Muscle of arm (tissue), 12 donors: ENCODE results near the gene COL6A3. TPM values are rescaled to one million over a fixed set of nuclear protein-coding genes. Genes with fewer than 3 reads are reported as not detected.
"Not testable (repeated sequence)": the region's sequence is repeated elsewhere in the genome, so short reads cannot be mapped to it uniquely, and the experiment has no call there.

Source experiments
- DNase-seq: peaks from one replicate; pipeline ENCODE4 v3.0.0-alpha.2; 2013
- polyA plus RNA-seq, 12 donors: library from polyadenylated mRNA; unstranded; fragments of 120-200 nt; gene quantifications; one replicate each; pipeline ENCODE4 v1.2.1, GENCODE V29; 2013; ENCODE audit not compliant: insufficient read length in 12 of 12

COL6A3 gene
- polyA plus RNA-seq, 12 donors, result 166 to 319 (median 251) TPM

DNA sequence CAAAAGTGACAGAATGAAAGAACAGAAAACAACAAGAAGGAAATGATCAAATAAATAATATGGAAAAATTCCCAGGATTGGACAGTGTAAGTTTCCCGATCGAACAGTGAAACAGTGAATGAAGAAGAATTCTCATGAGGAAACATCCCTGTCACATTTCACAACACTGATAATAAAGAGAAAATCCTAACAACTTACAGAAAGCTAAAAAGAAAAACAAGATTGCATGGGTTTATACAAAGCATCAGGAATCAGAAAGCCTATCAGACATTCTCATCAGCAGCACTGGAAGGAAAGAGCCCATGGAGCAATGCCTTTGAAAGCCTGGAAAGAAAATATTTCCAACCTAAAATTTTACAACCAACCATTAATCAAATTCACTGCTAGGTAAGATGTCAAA is 9.9 kb upstream of the COL6A3 start:
- no peak for DNase-seq

DNA sequence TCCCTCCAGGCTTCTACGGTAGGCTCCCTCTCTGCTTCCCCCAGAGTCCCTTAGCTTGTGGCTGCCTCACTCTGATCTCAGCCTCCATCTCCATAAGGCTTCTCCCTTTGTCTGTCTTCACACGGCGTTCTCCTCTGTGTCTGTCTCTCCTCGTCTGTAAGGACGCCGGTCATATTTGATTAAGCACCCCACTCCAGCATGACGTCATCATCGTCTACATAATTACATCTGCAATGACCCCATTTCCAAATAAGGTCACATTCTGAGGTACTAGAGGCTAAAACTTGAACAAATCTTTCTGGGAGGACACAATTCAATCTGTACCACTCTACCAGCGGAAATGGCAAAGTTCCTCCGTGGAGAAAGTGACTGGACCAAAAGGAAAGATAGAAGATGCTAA is 8.3 kb upstream of the COL6A3 start:
- DNase-seq, result no peak

DNA sequence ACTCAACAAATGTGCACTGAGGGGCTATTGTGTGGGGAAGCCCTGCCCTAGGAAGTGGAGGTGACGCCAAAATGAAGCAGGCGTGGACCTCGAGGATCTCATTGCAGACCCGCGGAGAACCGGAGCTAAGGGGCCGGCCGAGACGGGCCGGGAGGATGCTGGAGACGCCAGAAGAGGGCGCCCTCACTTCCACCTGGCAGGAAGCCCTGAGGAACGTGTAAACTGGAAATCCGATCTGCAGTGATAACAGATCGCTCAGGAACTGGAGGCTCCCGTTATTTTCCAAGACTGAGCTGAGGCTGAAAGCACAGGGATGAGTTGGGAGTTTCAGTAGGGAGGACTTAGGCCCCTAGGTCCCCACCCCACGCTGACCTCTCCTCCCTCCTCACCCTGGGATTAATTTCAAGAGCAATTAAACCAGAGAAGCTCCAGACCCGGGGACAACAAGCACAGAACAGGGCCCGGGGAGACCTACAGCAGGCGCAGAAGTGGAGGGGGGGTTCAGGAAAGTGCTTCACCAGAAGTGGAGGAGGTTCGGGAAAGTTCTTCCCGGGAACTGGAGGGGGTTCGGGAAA is 7.7 kb upstream of the COL6A3 start:
- DNase-seq, result peak; percentile 90

DNA sequence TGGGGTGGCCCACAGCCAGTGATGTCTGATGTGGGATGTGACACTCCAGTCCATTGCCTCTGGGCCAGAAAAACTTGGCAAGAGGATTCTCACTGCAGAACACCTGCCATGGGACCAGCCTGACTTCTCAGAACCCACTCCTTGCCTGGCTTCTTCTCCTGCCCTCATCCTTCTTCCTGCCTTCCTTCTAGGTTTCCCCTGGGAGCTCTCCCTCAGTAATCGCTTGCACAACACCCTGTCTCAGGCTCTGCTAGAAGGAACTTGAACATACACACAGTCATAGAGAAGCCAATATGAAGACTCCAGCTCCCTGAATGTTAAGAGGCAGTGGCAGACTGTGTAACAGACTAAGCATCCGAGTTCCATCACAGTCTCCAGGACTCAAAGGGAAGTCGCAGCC is 4.3 kb upstream of the COL6A3 start:
- DNase-seq, result no peak

DNA sequence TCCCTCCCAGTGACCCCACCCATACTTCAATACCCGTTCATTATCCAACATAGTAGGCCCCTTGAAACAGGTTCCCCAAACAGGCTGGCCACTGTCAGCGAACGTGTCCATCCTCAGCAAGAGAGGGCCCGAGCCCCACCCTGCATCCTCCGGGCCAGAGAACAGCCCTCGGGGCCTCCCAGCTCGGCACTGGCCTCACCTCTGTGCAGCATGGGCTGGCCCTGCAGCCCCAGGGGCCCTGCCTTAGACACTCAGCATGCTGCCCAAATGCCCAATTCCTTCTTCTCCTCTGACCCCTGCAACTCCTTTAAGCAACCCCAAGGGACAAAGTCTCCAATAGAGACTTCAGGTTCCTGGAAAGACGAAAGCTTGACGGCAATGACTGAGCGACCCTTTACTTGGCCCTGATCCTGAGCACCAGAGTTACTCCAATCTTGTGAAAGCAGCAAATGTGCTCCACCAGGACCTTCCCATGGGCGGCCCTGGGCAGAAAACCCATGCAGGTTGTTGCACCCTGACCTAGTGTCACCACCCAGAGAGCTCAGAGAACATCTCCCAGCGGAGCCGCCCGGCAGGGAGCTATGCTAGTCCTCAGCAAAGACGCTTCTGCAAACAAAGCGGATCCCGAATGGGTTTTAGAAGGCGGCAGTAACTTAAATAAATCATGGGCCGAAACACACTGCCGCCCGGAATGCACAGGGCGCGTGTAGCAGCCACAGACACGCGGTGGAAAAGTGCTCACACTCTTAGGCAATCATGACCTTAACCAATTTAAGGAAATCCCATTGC is 782 bp downstream of the COL6A3 start:
- peak; percentile 41 for DNase-seq

DNA sequence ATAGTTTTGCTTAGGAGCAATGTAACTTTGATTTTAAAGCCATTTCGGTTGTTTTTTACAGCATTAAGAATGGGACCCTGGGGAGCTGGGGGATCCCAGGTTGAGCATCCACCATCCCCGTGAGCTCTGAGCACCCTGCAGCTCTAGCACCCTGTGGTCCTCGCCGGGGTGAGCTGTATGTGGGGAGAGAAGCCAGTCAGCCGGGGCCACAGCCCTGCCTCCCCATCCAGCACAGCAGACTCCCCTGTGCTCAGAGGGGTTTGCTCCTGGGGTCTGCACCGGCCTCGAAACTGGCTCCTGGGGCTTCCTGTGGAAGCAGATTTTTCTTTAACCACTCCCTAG is 1.3 kb downstream of the COL6A3 start:
- DNase-seq, result no peak

DNA sequence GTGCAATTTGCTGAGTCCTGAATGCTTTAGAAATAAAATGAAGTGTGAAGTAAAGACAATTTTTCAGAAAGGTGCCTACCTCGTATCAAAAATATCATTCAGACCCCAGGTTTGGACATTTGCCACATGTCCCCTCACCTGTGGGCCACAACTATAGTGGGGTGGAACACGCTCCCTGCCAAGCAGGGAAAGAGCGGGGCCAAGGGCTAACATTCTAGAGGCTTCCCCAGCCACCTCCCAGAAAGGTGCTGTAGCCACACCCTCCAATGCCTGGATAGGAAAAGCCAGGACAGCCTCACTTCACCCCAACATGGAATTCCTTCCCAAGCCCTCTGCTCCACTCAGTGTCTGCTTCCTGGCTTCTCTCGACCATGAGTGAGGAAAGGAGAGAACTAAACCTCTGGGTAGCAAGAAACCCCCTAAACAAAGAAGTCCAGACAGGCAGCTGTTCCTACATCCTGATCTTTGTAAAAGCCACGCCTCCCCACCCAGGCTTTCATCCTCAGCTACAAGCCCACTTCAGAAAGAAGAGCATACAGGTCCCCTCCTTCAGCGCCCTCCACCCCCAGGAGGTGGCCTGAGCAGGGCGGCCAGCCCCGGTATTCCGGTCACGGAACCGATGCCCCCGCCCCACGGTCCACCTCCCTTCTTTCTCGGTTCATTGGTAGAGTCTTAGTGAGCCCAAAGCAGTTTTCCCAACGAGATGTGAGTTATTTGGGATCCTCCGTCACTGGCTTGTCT is 2.1 kb downstream of the COL6A3 start:
- peak; percentile 55 for DNase-seq

DNA sequence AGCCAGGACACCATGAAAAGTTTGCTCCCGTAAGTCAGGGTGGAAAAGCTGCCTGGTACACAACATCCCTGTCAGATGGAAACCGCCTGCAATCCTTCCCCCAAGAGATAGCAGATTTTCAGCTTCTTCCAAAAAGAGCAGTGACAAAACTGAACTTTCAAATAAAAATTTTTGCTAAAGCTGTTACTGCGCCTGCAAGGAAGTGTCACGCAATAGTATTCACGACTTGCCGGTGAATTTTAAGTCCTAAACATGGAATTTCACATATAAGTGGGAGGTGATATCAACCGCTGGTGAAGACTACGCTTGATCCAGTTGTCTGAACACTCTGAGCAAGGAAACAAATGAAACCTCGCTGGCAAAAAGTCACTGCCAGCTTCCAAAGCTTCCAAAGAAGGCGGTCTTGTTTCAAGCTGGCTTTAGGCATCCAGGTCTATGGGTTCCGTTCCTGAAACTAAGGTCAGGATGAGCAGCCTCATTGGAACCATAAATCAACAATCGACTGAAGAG is 2.8 kb downstream of the COL6A3 start:
- DNase-seq, result peak; percentile 31

DNA sequence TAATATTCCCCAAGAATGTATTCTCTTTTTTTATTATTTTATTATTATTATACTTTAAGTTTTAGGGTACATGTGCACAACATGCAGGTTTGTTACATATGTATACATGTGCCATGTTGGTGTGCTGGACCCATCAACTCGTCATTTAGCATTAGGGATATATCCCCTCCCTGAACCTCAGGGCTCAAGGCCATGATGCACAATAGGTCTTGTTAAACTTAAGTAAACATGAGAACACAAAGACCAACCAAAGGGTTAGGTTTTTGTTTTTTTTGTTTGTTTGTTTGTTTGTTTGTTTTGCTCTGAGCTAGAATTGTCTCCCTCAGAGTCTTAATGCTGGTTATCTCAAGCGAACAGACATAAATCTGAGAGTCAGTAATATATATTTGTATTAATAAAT is 4.7 kb downstream of the COL6A3 start:
- DNase-seq, result not testable (repeated sequence)

DNA sequence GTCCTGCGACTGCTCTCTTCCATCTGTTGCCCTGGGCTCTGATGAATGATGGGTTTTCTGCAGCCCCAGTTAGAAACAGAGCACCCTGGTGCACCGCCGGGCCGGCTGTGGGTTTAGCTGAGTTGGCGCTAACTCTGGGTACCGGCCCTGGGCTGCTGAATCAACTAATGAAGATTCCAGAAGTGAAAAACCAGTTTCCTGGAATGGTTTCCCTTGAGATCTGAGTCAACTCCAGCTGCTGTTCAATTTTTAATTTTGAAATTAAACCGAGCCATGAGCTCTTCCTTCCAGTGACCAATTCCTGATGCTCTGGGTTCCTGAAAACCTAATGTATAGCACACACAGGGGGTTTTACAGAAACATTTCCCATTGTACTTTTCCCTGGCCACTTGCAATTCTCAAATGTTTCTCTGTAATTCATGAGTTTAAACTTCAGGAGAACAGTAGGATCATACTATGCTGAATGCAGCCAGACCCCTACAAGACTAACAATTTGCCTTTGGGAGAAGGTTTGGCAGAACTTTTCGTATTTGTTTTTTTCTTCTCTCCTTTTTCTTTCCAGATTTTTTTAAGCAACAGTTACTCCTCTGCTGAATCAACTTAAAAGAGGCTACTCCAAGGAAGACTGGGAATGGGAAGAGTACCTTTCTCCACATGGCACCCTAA is 5.5 kb downstream of the COL6A3 start:
- DNase-seq, result peak; percentile 79

DNA sequence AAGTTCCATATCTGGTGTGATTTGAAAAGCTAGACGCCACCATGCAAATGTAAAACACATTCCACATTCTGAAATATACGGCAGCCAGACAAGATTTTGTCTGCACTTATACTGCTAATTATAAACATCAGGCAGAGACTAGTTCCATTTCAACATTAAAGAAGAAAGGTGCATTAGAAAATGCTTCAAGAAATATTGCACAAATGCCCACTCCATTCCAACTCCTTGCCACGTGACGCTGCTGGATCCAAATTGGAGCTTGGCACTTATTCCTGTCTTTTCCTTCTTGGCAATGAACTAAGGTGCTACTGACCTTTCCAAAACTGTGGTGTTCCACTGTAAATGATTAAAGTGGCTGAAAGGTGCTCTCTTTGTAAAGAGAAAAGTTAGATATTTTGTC is 6.3 kb downstream of the COL6A3 start:
- DNase-seq, result peak; percentile 51

DNA sequence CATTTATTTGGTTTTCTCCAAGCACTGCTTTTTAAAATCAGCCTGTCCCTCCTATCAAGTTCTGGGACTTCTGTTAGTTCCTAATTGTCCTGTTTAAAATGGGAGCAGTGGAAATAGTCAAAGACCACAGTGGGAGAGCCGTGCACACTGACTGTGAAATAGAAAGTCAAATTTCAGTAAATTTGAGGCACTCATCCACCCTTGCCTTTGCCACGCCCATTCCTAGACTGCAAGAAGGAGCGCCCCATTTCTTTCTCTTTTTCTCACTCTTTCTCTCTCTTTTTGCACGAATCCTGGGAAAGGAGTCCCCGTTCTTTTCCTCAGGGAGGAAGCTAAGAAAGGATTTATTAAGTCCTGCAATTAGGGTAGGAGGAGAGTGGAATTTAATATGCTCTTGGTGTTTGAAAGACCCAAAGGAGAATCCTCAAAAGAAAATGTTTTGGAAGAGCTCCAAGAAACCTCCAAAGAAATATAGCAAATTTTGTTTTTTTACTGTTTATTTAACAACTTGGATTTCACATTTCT is 7.5 kb downstream of the COL6A3 start:
- no peak for DNase-seq

DNA sequence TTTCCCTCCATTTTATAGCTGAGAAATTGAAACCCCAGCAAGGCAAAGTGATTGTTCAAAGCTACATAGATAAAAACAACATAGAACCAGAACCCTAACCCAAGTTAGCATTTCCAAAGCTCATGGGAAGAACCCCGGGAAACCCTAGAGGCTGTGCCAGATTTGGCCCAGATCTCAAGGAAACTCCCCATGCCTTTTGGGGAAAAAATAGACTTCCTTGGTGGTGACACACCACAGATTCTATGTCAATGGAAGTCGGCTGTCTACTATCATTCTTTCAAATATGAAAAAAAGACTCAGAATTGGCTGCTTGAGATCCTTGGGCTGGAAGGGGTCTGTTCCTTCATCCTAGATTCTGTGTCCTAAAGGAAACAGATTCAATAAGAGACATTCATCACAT is 8.4 kb downstream of the COL6A3 start:
- DNase-seq, result no peak

DNA sequence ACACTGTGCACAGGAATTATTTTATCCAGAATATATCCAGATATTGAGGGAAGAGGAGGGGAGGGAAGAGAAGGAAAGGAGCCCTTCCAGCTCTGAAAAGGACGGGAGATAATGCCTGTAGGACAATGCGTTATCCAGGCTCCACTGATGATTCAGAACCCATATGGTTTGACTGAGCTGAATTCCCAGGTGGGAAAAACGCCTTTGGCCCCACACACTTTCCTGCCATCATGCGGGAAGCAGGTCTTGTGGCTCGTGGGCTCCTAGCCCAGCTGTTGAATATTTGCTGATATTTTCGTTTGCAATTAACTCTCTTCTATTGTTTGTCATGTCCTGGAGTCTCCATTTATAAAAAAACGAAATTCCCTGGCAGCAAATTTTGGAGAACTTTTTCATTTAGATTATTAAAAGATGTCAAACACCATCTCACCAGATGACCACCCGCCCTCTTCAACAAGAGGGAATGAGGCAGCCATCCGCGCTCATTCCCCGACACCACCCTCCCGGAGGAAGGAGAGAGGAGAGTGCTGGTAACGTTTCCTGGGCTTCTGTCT is 8.9 kb downstream of the COL6A3 start:
- DNase-seq, result no peak

DNA sequence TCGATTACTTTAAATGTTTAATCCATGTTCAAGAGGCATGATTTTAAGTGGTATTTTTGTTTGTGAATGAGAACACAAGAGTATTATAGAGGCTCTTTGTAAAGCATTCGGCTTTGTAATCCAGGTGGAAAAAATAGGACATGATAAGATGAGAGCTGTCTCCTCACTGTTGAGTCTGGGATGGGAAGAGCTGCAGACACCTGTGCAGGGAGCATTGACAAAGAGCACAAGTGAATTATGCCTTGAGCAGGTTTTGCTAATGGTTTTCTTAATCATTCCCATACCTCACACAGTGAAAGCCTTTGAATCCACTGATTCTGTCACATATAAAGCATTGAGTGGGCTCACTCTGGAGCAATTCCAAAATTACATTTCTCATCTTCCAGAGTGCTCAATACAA is 9.6 kb downstream of the COL6A3 start:
- DNase-seq, result no peak

DNA sequence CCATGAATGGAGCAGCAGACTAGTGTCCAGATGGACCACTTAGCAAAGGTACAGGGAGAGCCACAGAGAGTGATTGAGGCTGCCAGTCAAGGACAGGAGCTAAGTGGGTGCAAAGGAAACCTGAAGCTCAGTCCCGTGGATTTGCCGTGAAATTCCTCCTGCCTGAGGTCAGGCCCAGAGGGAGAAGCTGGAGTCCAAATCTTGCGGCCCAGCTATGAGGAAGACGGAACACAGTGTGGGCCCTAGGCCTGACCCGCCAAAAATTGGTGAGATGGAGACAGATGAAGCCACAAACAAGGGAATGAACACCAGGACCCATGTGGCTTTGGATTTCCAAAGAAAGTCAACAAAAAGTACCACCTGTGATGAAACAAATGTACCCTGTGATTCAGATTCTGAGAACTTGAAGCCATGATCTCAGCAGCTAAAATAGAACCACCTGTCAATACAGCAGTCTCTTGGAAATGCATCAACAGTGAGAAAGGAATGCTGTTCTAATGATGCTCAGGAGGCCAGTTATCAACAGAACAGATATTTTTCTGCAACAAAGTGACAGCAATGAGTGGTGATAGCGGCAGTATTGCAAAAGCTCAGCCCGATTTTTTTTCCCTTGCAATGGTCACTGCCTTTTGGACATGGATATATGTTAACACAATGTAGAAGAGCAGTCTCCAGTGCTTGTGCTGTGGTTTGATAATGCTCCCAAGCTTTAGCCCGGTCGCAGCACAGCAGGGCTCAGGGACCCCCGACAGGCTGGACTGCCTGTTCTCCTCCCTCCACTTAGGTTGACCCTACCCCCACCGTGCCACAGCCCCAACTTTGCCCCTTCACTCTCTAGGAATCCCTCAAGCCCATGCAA is 10.7 kb downstream of the COL6A3 start:
- DNase-seq, result no peak

DNA sequence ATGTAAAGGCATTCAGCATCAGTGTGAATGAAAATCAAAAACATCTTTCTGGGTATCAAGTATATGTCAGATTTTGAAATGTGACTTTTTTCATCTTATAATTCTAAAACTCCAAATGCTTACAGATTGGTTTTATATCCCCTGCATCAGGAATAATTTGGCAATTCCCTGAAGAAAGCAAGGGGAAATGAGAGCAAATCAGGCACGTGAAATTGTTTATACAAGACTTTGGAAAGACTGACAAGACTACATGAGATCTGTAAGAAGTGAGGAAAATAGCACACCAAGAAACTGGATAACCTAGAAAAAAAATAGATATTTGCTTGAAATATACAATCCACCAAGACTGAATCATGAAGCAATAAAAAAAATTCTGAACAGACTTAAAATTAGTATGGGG is 13.8 kb downstream of the COL6A3 start:
- no peak for DNase-seq

DNA sequence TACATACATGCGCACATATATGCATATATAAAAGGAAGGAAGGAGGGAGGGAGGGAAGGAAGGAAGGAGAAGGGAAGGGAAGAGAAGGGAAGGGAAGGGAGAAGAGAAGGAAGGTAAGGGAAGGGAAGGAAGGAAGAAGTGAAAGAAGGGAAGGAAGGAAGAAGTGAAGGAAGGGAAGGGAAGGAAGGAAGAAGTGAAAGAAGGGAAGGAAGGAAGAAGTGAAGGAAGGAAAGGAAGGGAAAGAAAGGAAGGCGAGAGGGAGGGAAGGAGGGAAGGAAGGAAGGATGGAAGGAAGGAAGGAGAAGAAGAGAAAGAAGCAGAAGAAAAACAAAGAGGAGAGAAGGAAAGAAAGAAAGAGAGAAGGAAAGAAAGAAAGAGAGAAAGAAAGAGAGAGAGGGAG is 16.9 kb downstream of the COL6A3 start:
- no peak for DNase-seq

DNA sequence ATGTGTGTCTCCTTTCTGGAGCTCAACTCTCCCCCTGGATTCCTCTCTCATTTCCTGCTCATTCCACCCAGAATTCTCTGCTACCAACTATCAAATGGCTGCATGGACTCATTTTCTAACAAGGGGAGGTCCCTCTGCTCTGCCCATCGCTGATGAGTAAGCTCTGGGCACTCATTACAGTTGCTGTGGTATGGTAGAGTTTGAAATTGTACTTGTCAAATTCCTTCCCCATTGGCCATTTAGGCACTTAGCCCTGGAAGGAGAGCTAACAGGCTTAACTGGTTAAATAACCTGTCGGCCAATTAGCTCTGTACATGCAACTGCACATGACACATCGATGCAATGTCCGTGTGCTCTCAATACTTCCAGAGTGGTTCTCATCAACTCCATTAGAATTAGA is 20.4 kb downstream of the COL6A3 start:
- no peak for DNase-seq

DNA sequence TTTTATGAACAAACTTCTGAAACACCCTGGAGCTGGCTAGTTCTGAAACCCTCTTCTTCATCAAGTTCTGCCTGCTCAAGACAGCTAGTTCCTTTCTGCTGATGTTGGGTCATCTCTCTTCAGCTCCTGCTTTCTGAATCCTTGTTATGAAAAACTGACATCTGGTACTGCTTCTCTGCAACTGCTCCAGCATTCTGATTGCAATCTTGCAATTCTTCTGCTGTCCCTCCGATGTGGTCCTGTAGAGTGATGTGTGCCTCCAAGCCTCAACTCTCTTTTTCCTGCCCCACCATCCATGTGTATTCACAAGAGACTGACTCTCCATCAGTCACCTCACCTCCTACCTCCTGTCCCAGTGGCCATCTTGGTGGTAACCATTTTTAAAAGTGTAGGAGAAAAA is 21.8 kb downstream of the COL6A3 start:
- DNase-seq, result no peak

DNA sequence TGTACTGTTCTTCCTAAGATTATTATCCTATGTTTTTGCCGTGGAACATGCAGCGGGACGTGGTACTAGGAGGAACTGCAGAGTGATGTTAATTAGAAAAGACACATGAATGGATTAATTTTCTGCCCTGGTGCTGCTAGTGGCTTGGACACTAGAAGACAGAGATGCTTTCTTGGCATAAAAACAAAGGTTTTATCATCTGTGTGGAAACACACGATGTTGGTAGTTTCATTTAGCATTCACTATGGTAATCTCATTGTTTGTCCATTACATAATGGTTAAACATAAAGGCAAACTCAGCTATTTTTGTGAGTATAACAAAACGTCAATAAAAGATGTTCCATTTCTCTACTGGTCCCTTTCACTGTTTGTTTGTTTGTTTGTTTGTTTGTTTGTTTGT is 22.8 kb downstream of the COL6A3 start:
- DNase-seq, result no peak
